ENCODE results near the gene PLAC8. TPM values are rescaled to one million over a fixed set of nuclear protein-coding genes. Genes with fewer than 3 reads are reported as not detected.
"Not testable (repeated sequence)": the region's sequence is repeated elsewhere in the genome, so short reads cannot be mapped to it uniquely, and the experiment has no call there.

Gene PLAC8
- total RNA-seq, 1 donor from 2014 or later = 1.0 TPM

DNA sequence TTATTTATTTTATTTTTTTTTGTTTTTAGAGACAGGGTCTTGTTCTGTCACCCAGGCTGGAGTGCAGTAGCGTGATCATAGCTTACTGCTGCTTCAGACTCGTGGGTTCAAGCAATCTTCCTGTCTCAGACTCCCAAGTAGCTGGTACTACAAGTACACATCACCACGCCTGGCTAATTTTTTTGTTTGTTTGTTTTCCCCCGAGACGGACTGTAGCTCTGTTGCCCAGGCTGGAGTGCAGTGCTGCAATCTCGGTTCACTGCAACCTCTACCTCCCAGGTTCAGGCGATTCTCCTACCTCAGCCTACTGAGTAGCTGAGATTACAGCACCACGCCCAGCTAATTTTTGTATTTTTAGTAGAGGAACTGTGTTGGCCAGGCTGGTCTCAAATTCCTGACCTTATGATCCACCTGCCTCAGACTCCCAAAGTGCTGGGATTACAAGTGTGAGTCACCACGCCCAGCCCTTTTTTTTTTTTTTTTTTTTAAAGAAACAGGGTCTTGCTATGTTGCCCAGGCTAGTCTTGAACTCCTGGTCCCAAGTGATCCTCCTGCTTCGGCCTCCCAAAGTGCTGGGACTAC, 47.4 kb downstream of the PLAC8 start:
- Mint-ChIP-seq H3K27me3 (ENCODE audit: unreplicated experiment) (no peaks in the 10 kb centered on the region), H3K36me3 (ENCODE audit: unreplicated experiment) (no peaks in the 10 kb centered on the region), H3K4me3 (ENCODE audit: unreplicated experiment) (no peak overlapping the region), H3K27ac (ENCODE audit: unreplicated experiment) (no peak overlapping the region), H3K9me3 (ENCODE audit: unreplicated experiment) (no peaks in the 10 kb centered on the region), H3K4me1 (ENCODE audit: low read depth, unreplicated experiment) (peaks cover 6% of the 10 kb centered on the region)
- no peak for TF ChIP-seq CTCF (IDR thresholded peaks at IDR 0.05; ENCODE audit: partially characterized antibody, unreplicated experiment)
- no peak for DNase-seq

DNA sequence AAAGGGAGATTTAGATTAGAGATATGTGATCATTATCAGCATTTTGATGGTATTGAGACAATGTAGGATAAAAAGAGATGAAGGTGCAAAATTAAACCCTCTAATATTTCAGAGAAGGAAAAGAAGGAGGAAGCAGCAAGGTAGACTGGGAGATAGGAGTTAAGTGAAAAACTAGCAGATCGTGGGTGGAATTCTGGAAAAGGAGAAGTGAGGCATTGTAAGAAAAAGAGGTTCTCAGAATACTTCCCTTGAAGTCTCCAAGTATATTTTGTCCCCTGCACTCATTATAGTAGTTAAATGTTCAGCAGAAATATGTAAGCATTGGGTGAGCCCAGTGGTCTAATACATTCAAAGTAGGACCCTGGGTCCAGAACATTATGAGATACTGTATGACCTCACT, 49.3 kb downstream of the PLAC8 start:
- DNase-seq = no peak
- TF ChIP-seq CTCF (IDR thresholded peaks at IDR 0.05; ENCODE audit: partially characterized antibody, unreplicated experiment) = no peak
- Mint-ChIP-seq H3K4me3 (ENCODE audit: unreplicated experiment) (no peak overlapping the region), H3K27ac (ENCODE audit: unreplicated experiment) (no peak overlapping the region), H3K4me1 (ENCODE audit: low read depth, unreplicated experiment) (peaks cover 6% of the 10 kb centered on the region), H3K36me3 (ENCODE audit: unreplicated experiment) (no peaks in the 10 kb centered on the region), H3K27me3 (ENCODE audit: unreplicated experiment) (no peaks in the 10 kb centered on the region), H3K9me3 (ENCODE audit: unreplicated experiment) (no peaks in the 10 kb centered on the region)

DNA sequence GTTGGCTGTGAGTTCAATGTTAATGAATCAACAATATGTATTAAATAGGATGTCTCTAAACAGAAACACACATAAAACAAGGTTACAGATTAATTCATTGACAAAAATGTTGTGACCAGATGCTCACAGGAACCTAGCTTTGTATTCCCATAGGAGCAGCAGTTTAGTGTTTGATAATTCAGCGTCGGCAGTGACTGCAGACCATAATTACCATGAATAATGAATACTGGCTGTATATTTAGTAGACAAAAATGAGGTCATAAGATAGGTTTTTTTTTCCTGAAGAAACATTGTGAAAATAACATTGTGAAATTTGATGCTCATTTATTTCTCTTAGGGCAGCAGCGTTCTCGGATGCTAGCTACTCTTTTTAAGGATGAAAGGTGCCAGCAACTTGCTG, 51.8 kb downstream of the PLAC8 start:
- Mint-ChIP-seq H3K4me1 (ENCODE audit: low read depth, unreplicated experiment) (peaks cover 6% of the 10 kb centered on the region), H3K27me3 (ENCODE audit: unreplicated experiment) (no peaks in the 10 kb centered on the region), H3K9me3 (ENCODE audit: unreplicated experiment) (no peaks in the 10 kb centered on the region), H3K4me3 (ENCODE audit: unreplicated experiment) (no peak overlapping the region), H3K36me3 (ENCODE audit: unreplicated experiment) (no peaks in the 10 kb centered on the region), H3K27ac (ENCODE audit: unreplicated experiment) (no peak overlapping the region)
- no peak for TF ChIP-seq CTCF (IDR thresholded peaks at IDR 0.05; ENCODE audit: partially characterized antibody, unreplicated experiment)
- DNase-seq = no peak

DNA sequence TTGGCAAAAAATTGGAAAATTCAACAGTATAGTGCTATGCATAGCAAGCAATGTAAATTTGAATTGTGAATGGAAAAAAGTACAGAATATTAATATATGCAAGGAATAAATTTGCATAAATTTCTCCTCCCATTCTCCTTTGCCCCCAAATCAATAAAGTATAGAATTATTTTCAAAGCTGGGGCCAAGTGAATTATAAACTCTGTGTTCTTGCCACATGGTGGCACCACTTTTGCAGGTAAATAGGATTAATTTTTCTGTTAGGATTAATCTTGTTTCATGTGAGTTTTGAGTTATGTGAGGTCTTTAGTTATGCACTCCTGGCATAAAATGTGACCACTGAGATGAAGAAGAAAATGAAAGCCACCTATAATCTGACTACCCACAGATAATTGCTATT, 59.6 kb downstream of the PLAC8 start:
- no peak for DNase-seq
- Mint-ChIP-seq H3K4me3 (ENCODE audit: unreplicated experiment) (no peak overlapping the region), H3K27ac (ENCODE audit: unreplicated experiment) (no peak overlapping the region), H3K4me1 (ENCODE audit: low read depth, unreplicated experiment) (no peaks in the 10 kb centered on the region), H3K36me3 (ENCODE audit: unreplicated experiment) (peaks cover 5% of the 10 kb centered on the region), H3K9me3 (ENCODE audit: unreplicated experiment) (no peaks in the 10 kb centered on the region), H3K27me3 (ENCODE audit: unreplicated experiment) (no peaks in the 10 kb centered on the region)
- no peak for TF ChIP-seq CTCF (IDR thresholded peaks at IDR 0.05; ENCODE audit: partially characterized antibody, unreplicated experiment)

DNA sequence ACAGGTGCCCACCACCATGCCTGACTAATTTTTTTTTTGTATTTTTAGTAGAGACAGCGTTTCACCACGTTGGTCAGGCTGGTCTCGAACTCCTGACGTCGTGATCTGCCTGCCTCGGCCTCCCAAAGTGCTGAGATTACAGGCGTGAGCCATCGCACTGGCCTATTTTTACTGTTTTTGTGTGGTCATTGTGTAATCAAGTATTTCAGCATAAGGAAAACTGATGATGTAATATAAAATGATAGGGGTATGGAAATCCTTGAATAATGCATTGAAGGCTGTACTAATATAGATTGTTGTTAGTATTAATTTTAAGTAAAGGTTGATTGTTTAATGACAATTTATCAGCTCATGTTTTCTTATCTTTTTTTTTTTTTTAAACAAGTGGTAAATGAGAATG, 65.7 kb downstream of the PLAC8 start:
- not testable (repeated sequence) for H3K9me3 Mint-ChIP-seq (ENCODE audit: unreplicated experiment); H3K27me3 Mint-ChIP-seq (ENCODE audit: unreplicated experiment); H3K4me1 Mint-ChIP-seq (ENCODE audit: low read depth, unreplicated experiment); H3K36me3 Mint-ChIP-seq (ENCODE audit: unreplicated experiment); H3K27ac Mint-ChIP-seq (ENCODE audit: unreplicated experiment); H3K4me3 Mint-ChIP-seq (ENCODE audit: unreplicated experiment); DNase-seq
